Measurements from ENCODE around the gene MSI2. TPM values are rescaled to one million over a fixed set of nuclear protein-coding genes. Genes with fewer than 3 reads are reported as not detected.
A peak's percentile ranks its signal among the peaks of the same experiment; 100 is the strongest.

MSI2 gene
- total RNA-seq, 2 donors from 2014 or later = 53.1 to 74.0 TPM

- H3K4me1 ChIP-seq (replicated peaks) = no peaks in the 10 kb centered on the region
- H3K36me3 ChIP-seq = no peaks in the 10 kb centered on the region
- H3K27me3 ChIP-seq (replicated peaks; ENCODE audit: insufficient read depth) = no peaks in the 10 kb centered on the region
- WGBS = 44% methylated on average over 8 of the region's 8 CpGs
- H3K4me3 ChIP-seq = no peak overlapping the region
- intact Hi-C loops (cut with DNase I) = loop anchor here (5.0 to 10.0 kb wide), 2 partner anchors 164 to 429 kb away; no protein-coding TSS in a partner anchor
- H3K27ac ChIP-seq = peak overlapping the region; percentile 2 to 14
- no peak for DNase-seq (ENCODE audit: low spot score)
- no peaks in the 10 kb centered on the region for H3K9me3 ChIP-seq
- TF ChIP-seq POLR2A (IDR thresholded peaks at IDR 0.05) (no peak), POLR2AphosphoS5 (IDR thresholded peaks at IDR 0.05) (no peak), CTCF (IDR thresholded peaks at IDR 0.05) (no peak)
Observed at GRCh38 chr17:57670769-57671569, 414.6 kb downstream of the MSI2 start.

- peak overlapping the region; percentile 2 to 14 for H3K27ac ChIP-seq
- peak; percentile 70 for DNase-seq (ENCODE audit: low spot score)
- peak; percentile 12 for TF ChIP-seq POLR2AphosphoS5 (IDR thresholded peaks at IDR 0.05)
- TF ChIP-seq CTCF (IDR thresholded peaks at IDR 0.05) = peak; percentile 87 to 92 (median 89)
- TF ChIP-seq POLR2A (IDR thresholded peaks at IDR 0.05) = no peak
- no peaks in the 10 kb centered on the region for H3K27me3 ChIP-seq (replicated peaks; ENCODE audit: insufficient read depth)
- no peak overlapping the region for H3K4me3 ChIP-seq
- no peaks in the 10 kb centered on the region for H3K36me3 ChIP-seq
- no peaks in the 10 kb centered on the region for H3K4me1 ChIP-seq (replicated peaks)
- H3K9me3 ChIP-seq = no peaks in the 10 kb centered on the region
- intact Hi-C loops (cut with DNase I) = loop anchor here (2.0 to 10.0 kb wide), 4 partner anchors 73 to 541 kb away; no protein-coding TSS in a partner anchor
- whole genome bisulfite sequencing = 17% methylated on average over 21 of the region's 21 CpGs
Observed at GRCh38 chr17:57671667-57672632, 415.6 kb downstream of the MSI2 start.

GRCh38 chr17:57672971-57673370 is 416.6 kb downstream of the MSI2 start:
- H3K27ac ChIP-seq = no peak overlapping the region
- TF ChIP-seq POLR2A (IDR thresholded peaks at IDR 0.05) = no peak
- TF ChIP-seq POLR2AphosphoS5 (IDR thresholded peaks at IDR 0.05) = no peak
- TF ChIP-seq CTCF (IDR thresholded peaks at IDR 0.05) = no peak
- H3K27me3 ChIP-seq (replicated peaks; ENCODE audit: insufficient read depth) = no peaks in the 10 kb centered on the region
- intact Hi-C loops (cut with DNase I) = loop anchor here (2.0 to 10.0 kb wide), 4 partner anchors 74 to 542 kb away; no protein-coding TSS in a partner anchor
- no peak overlapping the region for H3K4me3 ChIP-seq
- no peaks in the 10 kb centered on the region for H3K36me3 ChIP-seq
- H3K4me1 ChIP-seq (replicated peaks) = no peaks in the 10 kb centered on the region
- WGBS = 81% methylated on average over 4 of the region's 4 CpGs
- no peaks in the 10 kb centered on the region for H3K9me3 ChIP-seq
- DNase-seq (ENCODE audit: low spot score) = no peak

GRCh38 chr17:57674894-57675293 is 418.6 kb downstream of the MSI2 start:
- no peak for DNase-seq (ENCODE audit: low spot score)
- no peak for TF ChIP-seq POLR2A (IDR thresholded peaks at IDR 0.05)
- TF ChIP-seq CTCF (IDR thresholded peaks at IDR 0.05) = no peak
- no peak for TF ChIP-seq POLR2AphosphoS5 (IDR thresholded peaks at IDR 0.05)
- Histone ChIP-seq H3K36me3 (no peaks in the 10 kb centered on the region), H3K9me3 (no peaks in the 10 kb centered on the region), H3K27me3 (replicated peaks; ENCODE audit: insufficient read depth) (no peaks in the 10 kb centered on the region), H3K4me1 (replicated peaks) (no peaks in the 10 kb centered on the region), H3K27ac (no peak overlapping the region), H3K4me3 (no peak overlapping the region)
- intact Hi-C loops (cut with DNase I) = loop anchor here (5.0 to 10.0 kb wide), 2 partner anchors 160 to 433 kb away; no protein-coding TSS in a partner anchor
- WGBS = 97% methylated on average over 17 of the region's 22 CpGs
